Left lung (tissue), 14 donors: ENCODE data around the gene PLXNB3. TPM values are rescaled to one million over a fixed set of nuclear protein-coding genes. Genes with fewer than 3 reads are reported as not detected.

Experiments
- ATAC-seq: fragments of 200-7000 bp; cut with Tn5 transposase; one replicate; pipeline ENCODE4 v1.9.1; 2020; ENCODE audit warnings: moderate library complexity
- DNase-seq, 4 donors: peaks; one replicate each; pipeline ENCODE4 v3.0.0-alpha.2; 2013 to 2020
- H3K27ac ChIP-seq, 2 donors: fragments of 200-600 bp; sonication (generic) in 1 of 2; one replicate each; pipeline versions ENCODE4 v1.5.0 to v1.8.0; 2020 to 2021
- H3K27me3 ChIP-seq, 2 donors: fragments of 200-600 bp; sonication (generic) in 1 of 2; one replicate each; pipeline versions ENCODE4 v1.5.0 to v1.8.0; 2020 to 2021
- H3K36me3 ChIP-seq, 2 donors: fragments of 200-600 bp; sonication (generic) in 1 of 2; one replicate each; pipeline versions ENCODE4 v1.5.0 to v1.8.0; 2020 to 2021
- H3K4me1 ChIP-seq, 2 donors: fragments of 200-600 bp; one replicate each; pipeline ENCODE4 v1.8.0; 2021
- H3K4me3 ChIP-seq, 2 donors: fragments of 200-600 bp; sonication (generic) in 1 of 2; one replicate each; pipeline versions ENCODE4 v1.5.0 to v1.8.0; 2020 to 2021; ENCODE audit warnings: mild to moderate bottlenecking in 1 of 2
- H3K9me3 ChIP-seq, 2 donors: fragments of 200-600 bp; sonication (generic) in 1 of 2; one replicate each; pipeline versions ENCODE4 v1.5.0 to v1.8.0; 2020 to 2021
- intact Hi-C, 2 donors: fragments of 100-400 bp; cut with DNase I; formaldehyde crosslinking; loops; one replicate each; pipeline versions ENCODE4 v1.11.2 to v1.14.2; 2022
- long read RNA-seq, 12 donors: library from polyadenylated mRNA in 2 of 12; unstranded in 2 of 12; transcript quantifications; one replicate each; pipeline ENCODE4 v2.0.0 and lab custom pipeline, GENCODE V29; 2019 to 2026
- polyA plus RNA-seq, 6 donors: library from polyadenylated mRNA; unstranded; fragments of 120-200 nt; gene quantifications; one replicate each; pipeline ENCODE4 v1.2.1, GENCODE V29; 2013; ENCODE audit not compliant: insufficient read length in 6 of 6
- total RNA-seq, 2 donors: library from RNA; stranded (reverse); fragmentation: NEBNext Ultra II Directional; extraction: Animal tissue kit (Norgen Biotek cat#: 25700); gene quantifications; one replicate each; pipeline ENCODE4 v1.2.1, GENCODE V29; 2021
- TF ChIP-seq, protein P1 (sequence below), 2 donors: fragments of 200-600 bp; sonication (generic) in 1 of 2; IDR thresholded peaks; one replicate each; pipeline versions ENCODE4 v1.5.0 to v1.8.0; 2021; ENCODE audit warnings: antibody characterized with exemption in 2 of 2
- donor health status: DM: no; HTN: yes; CAD: no.
- donor health status: DM: no; HTN: no; CAD: no.

PLXNB3 gene
- total RNA-seq = 1 to 10 TPM; 3.0 to 3.9 TPM
- polyA plus RNA-seq = 1 to 10 TPM; 2.7 to 5.2 (median 3.7) TPM
- long read RNA-seq, donor 1 = 0 reads
- long read RNA-seq, donor 2 = 0 reads
- long read RNA-seq, donor 3 = 0 reads
- long read RNA-seq, donor 4 = 0 reads
- long read RNA-seq, donor 5 = 0 reads
- long read RNA-seq, donor 6 = 0 reads
- long read RNA-seq, donor 7 = 0 reads
- long read RNA-seq, donor 8 = 0 reads
- long read RNA-seq, donor 9 = 0 reads
- long read RNA-seq, donor 10 = 0 reads
- long read RNA-seq, donor 11, partial matches to known transcripts = 0 of 1 reads
- long read RNA-seq, donor 11, other reads (novel, unspliced or antisense) = 0 of 1 reads
- long read RNA-seq, donor 12 = 0 reads

DNA sequence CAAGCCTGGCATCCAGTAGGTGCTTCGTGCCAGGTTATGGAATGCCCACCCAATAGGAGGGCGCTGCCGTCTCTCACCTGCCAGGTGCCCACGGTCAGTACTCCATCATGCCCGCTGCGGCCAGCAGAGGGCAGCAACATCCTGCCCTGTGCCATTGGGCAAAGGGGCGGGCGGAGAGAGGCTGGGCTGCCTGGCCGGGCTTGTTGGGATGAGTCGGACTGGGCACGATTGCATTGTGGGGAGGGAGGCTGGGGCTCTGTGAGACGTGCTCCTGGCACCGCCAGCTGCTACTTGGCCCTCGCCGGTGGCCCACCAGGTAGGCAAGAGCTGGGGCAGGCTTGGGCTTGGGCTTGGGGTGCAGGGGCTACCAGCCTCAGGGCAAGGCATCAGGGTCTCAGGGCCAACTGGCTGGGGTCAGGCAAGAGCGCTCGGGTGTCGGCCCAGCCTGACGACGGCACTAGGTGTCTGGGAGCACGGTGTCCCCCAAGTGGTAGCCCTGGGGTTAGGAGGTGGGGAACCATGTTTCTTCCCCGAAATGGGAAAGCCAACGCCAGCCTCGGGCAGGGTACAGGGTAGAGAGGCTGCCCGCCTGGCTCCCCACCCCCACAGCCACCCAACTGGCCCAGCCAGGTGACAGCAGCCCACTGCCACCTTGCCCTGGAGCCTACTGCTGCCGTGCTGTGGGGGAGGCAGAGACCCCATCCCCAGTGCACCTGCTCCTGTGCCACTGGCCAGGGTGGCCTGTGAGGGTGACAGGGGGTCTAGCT is at the start of gene PLXNB3:
Gene PLXNB3, plus strand, starts transcription at position 261 of the 767 bp plus-strand sequence. CDS start 1,287 bp downstream, outside the sequence.
- no peak within 1 kb of the TSS for H3K4me3 ChIP-seq
- H3K36me3 ChIP-seq = no peaks in the 10 kb centered on the region
- TF ChIP-seq, protein P1, sequence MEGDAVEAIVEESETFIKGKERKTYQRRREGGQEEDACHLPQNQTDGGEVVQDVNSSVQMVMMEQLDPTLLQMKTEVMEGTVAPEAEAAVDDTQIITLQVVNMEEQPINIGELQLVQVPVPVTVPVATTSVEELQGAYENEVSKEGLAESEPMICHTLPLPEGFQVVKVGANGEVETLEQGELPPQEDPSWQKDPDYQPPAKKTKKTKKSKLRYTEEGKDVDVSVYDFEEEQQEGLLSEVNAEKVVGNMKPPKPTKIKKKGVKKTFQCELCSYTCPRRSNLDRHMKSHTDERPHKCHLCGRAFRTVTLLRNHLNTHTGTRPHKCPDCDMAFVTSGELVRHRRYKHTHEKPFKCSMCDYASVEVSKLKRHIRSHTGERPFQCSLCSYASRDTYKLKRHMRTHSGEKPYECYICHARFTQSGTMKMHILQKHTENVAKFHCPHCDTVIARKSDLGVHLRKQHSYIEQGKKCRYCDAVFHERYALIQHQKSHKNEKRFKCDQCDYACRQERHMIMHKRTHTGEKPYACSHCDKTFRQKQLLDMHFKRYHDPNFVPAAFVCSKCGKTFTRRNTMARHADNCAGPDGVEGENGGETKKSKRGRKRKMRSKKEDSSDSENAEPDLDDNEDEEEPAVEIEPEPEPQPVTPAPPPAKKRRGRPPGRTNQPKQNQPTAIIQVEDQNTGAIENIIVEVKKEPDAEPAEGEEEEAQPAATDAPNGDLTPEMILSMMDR (IDR thresholded peaks at IDR 0.05) = peak; percentile 66 to 74
- peaks cover 0 to 5% of the 10 kb centered on the region in 2 donors for H3K4me1 ChIP-seq
- H3K27ac ChIP-seq = no peak within 1 kb of the TSS
- H3K27me3 ChIP-seq = no peaks in the 10 kb centered on the region
- no peaks in the 10 kb centered on the region for H3K9me3 ChIP-seq
- peak in 3 of 4 donors; percentile 65 to 93 (median 77) for DNase-seq
- peak; percentile 93 for ATAC-seq
- intact Hi-C loops = loop anchor here in 1 of 2 donors (10.0 kb wide), 1 partner anchor 181 kb away; the partner anchor contains the start of gene RENBP

DNA sequence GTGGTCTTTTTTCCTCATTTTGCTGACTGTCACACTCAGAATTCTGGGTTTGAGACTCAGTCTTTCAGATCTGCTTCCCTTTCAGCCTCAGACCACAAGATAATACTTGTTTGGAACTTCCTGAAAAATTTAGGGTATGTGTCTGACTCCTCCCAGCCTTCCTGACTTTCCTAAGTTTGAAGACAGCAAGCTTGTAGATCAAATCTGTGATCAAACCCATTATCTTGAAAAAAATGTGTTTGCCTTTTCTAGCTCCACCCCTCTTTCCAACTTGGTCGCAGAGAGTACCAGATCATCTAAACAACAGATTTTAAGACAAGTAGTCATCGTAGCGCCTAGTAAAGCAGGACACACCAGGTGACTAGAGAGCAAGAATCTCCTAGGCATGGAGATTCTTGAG is 49.8 kb upstream of the PLXNB3 start:
- peaks cover 0 to 83% of the 10 kb centered on the region in 2 donors for H3K36me3 ChIP-seq
- DNase-seq = no peak
- no peaks in the 10 kb centered on the region for H3K9me3 ChIP-seq
- no peak overlapping the region for H3K4me3 ChIP-seq
- intact Hi-C loops = no loop called here
- H3K27ac ChIP-seq = no peak overlapping the region
- TF ChIP-seq, protein P1 (IDR thresholded peaks at IDR 0.05) = no peak
- H3K4me1 ChIP-seq = no peaks in the 10 kb centered on the region
- no peaks in the 10 kb centered on the region for H3K27me3 ChIP-seq
- no peak for ATAC-seq

DNA sequence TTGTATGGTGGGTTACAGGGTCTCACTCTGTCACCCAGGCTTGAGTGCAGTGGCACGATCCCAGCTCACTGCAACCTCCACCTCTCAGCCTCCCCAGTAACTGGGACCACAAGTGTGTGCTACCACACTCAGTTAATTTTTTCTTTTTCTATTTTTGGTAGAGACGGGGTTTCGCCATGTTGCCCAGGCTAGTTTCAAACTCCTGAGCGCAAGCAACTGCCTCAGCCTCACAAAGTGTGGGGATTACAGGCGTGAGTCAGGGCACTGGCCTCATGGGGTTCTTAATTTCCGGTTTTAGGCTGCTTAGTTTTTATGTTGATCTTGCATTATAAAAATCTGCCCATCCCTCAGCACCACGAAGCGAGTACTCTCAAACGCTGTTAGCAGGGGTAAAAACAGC is 46.6 kb upstream of the PLXNB3 start:
- Histone ChIP-seq H3K9me3 (no peaks in the 10 kb centered on the region), H3K27me3 (no peaks in the 10 kb centered on the region), H3K36me3 (peaks cover 0 to 77% of the 10 kb centered on the region in 2 donors), H3K4me3 (no peak overlapping the region), H3K4me1 (peaks cover under 1 to 6% of the 10 kb centered on the region in 2 donors), H3K27ac (no peak overlapping the region)
- DNase-seq = no peak
- TF ChIP-seq, protein P1 (IDR thresholded peaks at IDR 0.05) = no peak
- no peak for ATAC-seq
- intact Hi-C loops = no loop called here

DNA sequence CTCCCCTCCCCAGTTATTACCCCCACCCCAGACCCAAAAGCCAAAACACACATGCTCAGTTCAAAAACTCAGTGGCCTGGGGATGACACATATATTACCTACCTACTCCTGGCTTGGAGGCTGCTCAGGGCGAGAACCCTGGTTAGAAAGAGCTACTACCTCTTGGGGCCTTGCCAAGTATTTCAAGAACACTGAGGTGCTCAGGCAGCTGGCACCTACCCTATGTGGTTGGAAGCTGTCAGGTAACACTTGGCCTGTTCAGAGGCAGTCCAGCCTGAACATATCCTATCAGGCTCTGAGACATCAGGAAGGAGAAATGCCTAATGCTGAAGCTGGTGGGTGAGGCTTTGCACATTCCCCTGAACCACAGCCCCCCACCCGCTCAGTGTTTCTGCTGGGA is 44.8 kb upstream of the PLXNB3 start:
- intact Hi-C loops = no loop called here
- DNase-seq (no peak), ATAC-seq (peak; percentile 49)
- Histone ChIP-seq H3K36me3 (peaks cover 0 to 60% of the 10 kb centered on the region in 2 donors), H3K27me3 (no peaks in the 10 kb centered on the region), H3K27ac (no peak overlapping the region), H3K4me1 (peaks cover 3 to 14% of the 10 kb centered on the region in 2 donors), H3K9me3 (no peaks in the 10 kb centered on the region), H3K4me3 (no peak overlapping the region)
- TF ChIP-seq, protein P1 (IDR thresholded peaks at IDR 0.05) = no peak

DNA sequence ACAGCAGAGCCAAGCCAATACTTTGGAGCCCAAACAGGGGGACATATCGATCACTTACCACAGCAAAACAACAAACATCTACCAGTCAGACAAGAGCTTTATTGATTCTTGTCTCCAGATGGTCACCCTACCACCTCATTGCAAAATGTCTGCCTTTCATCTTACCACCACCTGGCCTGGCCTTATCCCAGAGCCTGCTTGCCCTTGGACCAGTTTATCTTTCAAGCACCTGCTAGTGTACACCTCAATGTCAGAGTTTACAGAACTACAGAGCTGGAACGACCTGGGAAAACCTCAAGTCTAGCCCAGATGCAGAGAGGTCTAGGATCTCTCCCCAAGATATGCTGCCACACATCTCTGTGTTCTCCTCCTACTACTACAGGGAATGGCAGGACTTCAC is 44.3 kb upstream of the PLXNB3 start:
- intact Hi-C loops = no loop called here
- Histone ChIP-seq H3K9me3 (no peaks in the 10 kb centered on the region), H3K36me3 (peaks cover 0 to 56% of the 10 kb centered on the region in 2 donors), H3K4me1 (peaks cover 3 to 14% of the 10 kb centered on the region in 2 donors), H3K27me3 (no peaks in the 10 kb centered on the region), H3K27ac (no peak overlapping the region), H3K4me3 (no peak overlapping the region)
- TF ChIP-seq, protein P1 (IDR thresholded peaks at IDR 0.05) = no peak
- DNase-seq (no peak), ATAC-seq (no peak)
